ENCODE results near the gene SERPINE2. TPM values are rescaled to one million over a fixed set of nuclear protein-coding genes. Genes with fewer than 3 reads are reported as not detected.

The SERPINE2 gene
- total RNA-seq, 1 donor from 2014 or later, result 36.0 TPM

DNA sequence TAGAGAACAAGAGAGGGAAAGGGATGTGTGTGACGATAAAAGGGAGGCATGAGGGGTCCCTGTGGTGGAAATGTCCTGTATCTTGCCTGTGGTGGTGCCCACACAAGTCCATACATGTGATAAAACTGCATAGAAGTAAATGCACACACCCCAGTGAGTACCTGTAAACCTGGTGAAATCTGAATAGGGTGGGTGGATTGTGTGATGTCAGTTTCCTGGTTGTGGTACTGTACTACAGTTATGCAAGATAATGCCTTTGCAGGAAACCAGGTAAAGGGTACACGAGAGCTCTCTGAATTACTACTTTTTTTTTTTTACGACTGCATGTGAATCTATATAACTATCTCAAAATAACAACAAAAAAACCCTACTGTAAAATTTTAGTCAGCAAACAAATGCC, 22.1 kb downstream of the SERPINE2 start:
- H3K36me3 Mint-ChIP-seq (ENCODE audit: low read depth), result peaks cover 2% of the 10 kb centered on the region
- peaks cover 5% of the 10 kb centered on the region for H3K4me1 Mint-ChIP-seq
- peaks cover 4% of the 10 kb centered on the region for H3K9me3 Mint-ChIP-seq
- no peak overlapping the region for H3K4me3 Mint-ChIP-seq
- no peak overlapping the region for H3K27ac Mint-ChIP-seq (ENCODE audit: unreplicated experiment)
- H3K27me3 Mint-ChIP-seq (ENCODE audit: low read depth), result no peaks in the 10 kb centered on the region
- TF ChIP-seq CTCF (conservative IDR thresholded peaks at IDR 0.05), result no peak
- DNase-seq (ENCODE audit: low read depth, low spot score), result no peak

DNA sequence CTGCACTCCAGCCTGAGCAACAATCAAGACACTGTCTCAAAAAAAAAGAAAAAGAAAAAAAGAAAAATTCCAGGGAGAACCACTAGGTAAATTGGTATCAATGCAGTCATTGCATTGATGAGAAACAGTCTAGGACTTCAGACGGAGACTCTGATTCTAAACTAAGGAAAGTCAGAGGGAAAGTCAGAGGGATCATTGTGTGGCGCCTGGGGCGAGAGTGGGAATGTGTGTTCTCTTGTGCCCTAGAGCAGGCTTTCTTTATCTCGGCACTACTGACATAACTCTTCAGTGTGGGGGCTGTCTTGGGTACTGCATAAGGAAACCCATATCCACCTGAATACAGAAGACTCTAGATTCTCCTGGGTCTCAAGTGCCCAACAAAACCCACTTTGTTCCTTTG, 24.8 kb downstream of the SERPINE2 start:
- Mint-ChIP-seq H3K36me3 (ENCODE audit: low read depth) (no peaks in the 10 kb centered on the region), H3K9me3 (peaks cover 2% of the 10 kb centered on the region), H3K27me3 (ENCODE audit: low read depth) (no peaks in the 10 kb centered on the region), H3K4me3 (no peak overlapping the region), H3K27ac (ENCODE audit: unreplicated experiment) (no peak overlapping the region), H3K4me1 (peaks cover 9% of the 10 kb centered on the region)
- TF ChIP-seq CTCF (conservative IDR thresholded peaks at IDR 0.05), result no peak
- DNase-seq (ENCODE audit: low read depth, low spot score), result no peak

- H3K4me3 Mint-ChIP-seq, result no peak overlapping the region
- H3K27me3 Mint-ChIP-seq (ENCODE audit: low read depth), result no peaks in the 10 kb centered on the region
- H3K36me3 Mint-ChIP-seq (ENCODE audit: low read depth), result no peaks in the 10 kb centered on the region
- peaks cover 9% of the 10 kb centered on the region for H3K4me1 Mint-ChIP-seq
- no peak overlapping the region for H3K27ac Mint-ChIP-seq (ENCODE audit: unreplicated experiment)
- DNase-seq (ENCODE audit: low read depth, low spot score), result no peak
- H3K9me3 Mint-ChIP-seq, result peaks cover 2% of the 10 kb centered on the region
- TF ChIP-seq CTCF (conservative IDR thresholded peaks at IDR 0.05), result no peak
Measured at GRCh38 chr2:224011837-224012236, 27.2 kb downstream of the SERPINE2 start.

- peaks cover 2% of the 10 kb centered on the region for H3K9me3 Mint-ChIP-seq
- TF ChIP-seq CTCF (conservative IDR thresholded peaks at IDR 0.05), result no peak
- peaks cover 9% of the 10 kb centered on the region for H3K4me1 Mint-ChIP-seq
- DNase-seq (ENCODE audit: low read depth, low spot score), result no peak
- H3K36me3 Mint-ChIP-seq (ENCODE audit: low read depth), result no peaks in the 10 kb centered on the region
- peak overlapping the region; percentile 36 for H3K27ac Mint-ChIP-seq (ENCODE audit: unreplicated experiment)
- no peaks in the 10 kb centered on the region for H3K27me3 Mint-ChIP-seq (ENCODE audit: low read depth)
- H3K4me3 Mint-ChIP-seq, result no peak overlapping the region
Measured at GRCh38 chr2:224009605-224010315, 29.3 kb downstream of the SERPINE2 start.

DNA sequence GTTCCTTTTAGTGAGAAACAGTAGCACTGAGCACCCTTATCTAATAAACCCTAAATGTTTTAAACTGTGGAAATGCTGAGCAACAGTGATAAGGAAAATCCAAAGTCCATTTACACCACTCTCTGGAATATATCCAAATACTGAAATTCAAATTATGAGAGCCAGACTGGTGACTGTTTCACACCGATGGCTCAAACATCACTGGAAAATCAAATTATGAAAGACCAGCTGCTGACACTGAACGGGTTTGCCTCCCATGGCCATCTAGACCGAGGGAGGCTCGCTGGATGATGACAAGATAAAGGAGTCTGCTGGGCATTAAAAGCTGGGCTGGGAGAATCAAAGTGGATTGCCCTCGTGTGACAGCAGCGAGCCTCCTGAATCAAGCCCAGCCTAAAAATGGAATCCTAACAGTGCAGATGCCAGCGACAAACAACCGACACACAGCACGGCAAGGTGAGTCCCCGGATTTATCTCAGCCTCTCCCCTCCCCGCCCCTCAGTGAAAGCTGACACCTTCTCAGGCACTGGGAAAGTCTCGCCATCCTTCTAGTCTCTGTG, 30.3 kb downstream of the SERPINE2 start:
- DNase-seq (ENCODE audit: low read depth, low spot score), result no peak
- no peaks in the 10 kb centered on the region for H3K27me3 Mint-ChIP-seq (ENCODE audit: low read depth)
- H3K4me1 Mint-ChIP-seq, result peaks cover 4% of the 10 kb centered on the region
- no peak overlapping the region for H3K4me3 Mint-ChIP-seq
- peaks cover 2% of the 10 kb centered on the region for H3K9me3 Mint-ChIP-seq
- no peaks in the 10 kb centered on the region for H3K36me3 Mint-ChIP-seq (ENCODE audit: low read depth)
- TF ChIP-seq CTCF (conservative IDR thresholded peaks at IDR 0.05), result no peak
- no peak overlapping the region for H3K27ac Mint-ChIP-seq (ENCODE audit: unreplicated experiment)
